GM19193 (cell line): ENCODE data around the gene TUBB2B.

ENCODE experiments used
- POLR2A ChIP-seq: IDR thresholded peaks from 4 replicates; pipeline ENCODE4 v1.6.1; 2011; ENCODE audit not compliant: insufficient read depth, insufficient read length; ENCODE audit errors: extremely low read depth

TUBB2B gene

DNA sequence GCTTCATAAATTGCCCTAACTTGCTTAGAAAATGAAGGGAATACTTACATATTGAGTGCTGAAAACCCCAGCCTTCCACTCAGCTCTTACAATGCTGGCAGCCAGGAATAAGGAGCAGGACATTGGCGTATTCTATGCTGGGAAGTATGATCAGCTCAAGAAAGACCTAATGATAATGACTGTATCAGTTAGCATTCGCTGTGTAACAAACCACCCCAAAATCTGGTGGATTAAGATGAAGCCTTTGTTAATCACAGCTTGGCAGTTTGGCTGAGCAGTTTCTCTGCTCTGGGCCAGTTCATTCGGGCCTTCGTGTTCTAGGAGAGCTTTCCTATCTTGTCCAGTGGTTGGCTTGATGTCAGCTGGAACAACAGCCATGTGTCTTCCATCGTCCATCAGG is 36.7 kb downstream of the TUBB2B start:
- TF ChIP-seq POLR2A = no peak

DNA sequence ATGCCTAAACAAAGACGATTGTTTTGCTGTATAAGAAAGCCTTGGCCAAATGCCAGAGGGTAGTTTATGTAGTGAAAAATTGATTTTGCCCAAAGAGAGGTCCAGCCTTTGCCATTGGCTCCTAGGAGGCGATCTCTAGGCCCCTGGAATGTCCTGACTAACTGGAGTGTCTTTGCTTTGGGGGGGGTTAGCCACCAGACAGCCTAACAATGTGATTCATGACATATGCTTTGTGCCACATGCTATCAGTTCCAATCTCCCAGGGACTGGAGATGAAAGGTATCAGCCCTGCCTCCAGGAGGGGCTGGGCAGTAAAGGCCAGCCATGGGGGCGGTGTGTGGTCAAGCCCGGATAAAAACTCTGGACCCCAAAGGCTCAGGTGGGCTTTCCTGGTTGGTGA is 37.4 kb downstream of the TUBB2B start:
- TF ChIP-seq POLR2A = no peak

GRCh38 chr6:3188262-3188661 is 39.2 kb downstream of the TUBB2B start:
- TF ChIP-seq POLR2A = no peak

DNA sequence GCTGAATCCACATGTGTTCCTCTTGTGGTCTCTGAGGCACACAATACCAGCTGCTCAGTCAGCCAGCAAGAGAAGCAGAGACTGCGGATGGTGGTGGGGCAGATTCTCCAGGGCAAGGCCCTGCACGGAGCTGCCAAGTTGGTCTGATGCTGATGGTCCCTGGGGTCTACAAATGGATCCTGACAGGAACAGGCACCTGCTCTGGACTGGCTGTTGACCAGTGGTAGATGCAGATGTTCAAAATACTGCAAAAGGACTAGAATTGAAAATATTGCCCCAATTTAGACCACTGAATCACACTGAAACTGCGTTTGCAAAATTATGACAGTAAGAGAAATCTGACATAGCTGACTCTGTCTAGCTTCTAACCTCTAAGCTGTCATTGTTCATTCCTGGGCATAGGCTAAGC is 40.5 kb downstream of the TUBB2B start:
- no peak for TF ChIP-seq POLR2A

DNA sequence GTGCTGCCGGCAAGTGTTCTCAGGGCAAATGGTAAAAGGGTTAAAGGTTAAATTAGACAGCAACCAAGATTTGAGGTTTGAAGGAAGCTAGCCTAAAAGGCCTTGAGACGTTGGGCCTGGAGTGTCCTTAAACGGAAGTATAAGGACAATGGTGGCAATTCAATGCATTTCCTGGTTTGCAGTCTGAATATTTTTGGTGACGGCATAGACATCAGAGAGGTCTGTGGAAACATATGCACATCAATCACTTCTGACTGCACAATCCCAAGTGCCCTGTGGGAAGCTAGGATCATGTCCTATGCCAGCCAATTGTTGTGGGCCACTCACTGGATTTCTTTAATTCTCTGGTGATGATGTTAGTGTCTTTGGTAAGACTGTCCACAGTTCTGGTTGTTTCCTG is 44.4 kb downstream of the TUBB2B start:
- TF ChIP-seq POLR2A = no peak

GRCh38 chr6:3181105-3181504 is 46.3 kb downstream of the TUBB2B start:
- no peak for TF ChIP-seq POLR2A

- no peak for TF ChIP-seq POLR2A
Observed at GRCh38 chr6:3176562-3177355, 50.7 kb downstream of the TUBB2B start.

- no peak for TF ChIP-seq POLR2A
Observed at GRCh38 chr6:3175715-3176402, 51.6 kb downstream of the TUBB2B start.
